CD14-positive monocyte (primary cell): Measurements from ENCODE around the gene UTP4. TPM values are rescaled to one million over a fixed set of nuclear protein-coding genes. Genes with fewer than 3 reads are reported as not detected.

Experiments used
- DNase-seq, 3 donors: peaks; one replicate each; pipeline ENCODE4 v3.0.0-alpha.2; 2011 to 2022
- H2AFZ ChIP-seq: 2 replicates; pipeline ENCODE4 v1.6.0; 2012; ENCODE audit warnings: mild to moderate bottlenecking, low read depth, low read length, inconsistent platforms; ENCODE audit not compliant: insufficient read depth, poor library complexity, severe bottlenecking
- H3K27ac ChIP-seq, 2 donors: 1 replicate in 1 of 2; 2 replicates in 1 of 2; pipeline ENCODE4 v1.5.1; 2012 to 2013; ENCODE audit warnings: low read length in 2 of 2, control low read depth in 1 of 2, inconsistent platforms in 1 of 2, low read depth in 1 of 2, mild to moderate bottlenecking in 1 of 2
- H3K27me3 ChIP-seq, 2 donors: one replicate each; pipeline versions ENCODE4 v1.6.0 to v1.6.1; 2011 to 2013; ENCODE audit warnings: low read length in 2 of 2; ENCODE audit not compliant: control insufficient read depth in 2 of 2, insufficient read depth in 2 of 2
- H3K36me3 ChIP-seq, 2 donors: replicated peaks in 1 of 2; 1 replicate in 1 of 2; 2 replicates in 1 of 2; pipeline versions ENCODE4 v1.5.1 to v1.6.1; 2012 to 2013; ENCODE audit warnings: low read length in 2 of 2, control low read depth in 1 of 2, inconsistent platforms in 1 of 2, mild to moderate bottlenecking in 1 of 2; ENCODE audit not compliant: insufficient read depth in 2 of 2, control insufficient read depth in 1 of 2
- H3K4me1 ChIP-seq, 2 donors: 1 replicate in 1 of 2; 2 replicates in 1 of 2; pipeline versions ENCODE4 v1.5.1 to v1.6.1; 2012 to 2013; ENCODE audit warnings: low read length in 2 of 2, control low read depth in 1 of 2, inconsistent platforms in 1 of 2, mild to moderate bottlenecking in 1 of 2, moderate library complexity in 1 of 2; ENCODE audit not compliant: insufficient read depth in 2 of 2, control insufficient read depth in 1 of 2
- H3K4me2 ChIP-seq: replicated peaks from 2 replicates; pipeline ENCODE3; 2012; ENCODE audit warnings: low read length, moderate library complexity, mild to moderate bottlenecking; ENCODE audit not compliant: poor library complexity, severe bottlenecking; ENCODE audit errors: extremely low read depth
- H3K4me3 ChIP-seq, 3 experiments: fragments of 200-600 bp in 1 of 3; sonication (generic) in 1 of 3; replicated peaks in 1 of 3; 1 replicate in 2 of 3; 2 replicates in 1 of 3; pipeline ENCODE4 v1.5.1; 2011 to 2013; ENCODE audit warnings: low read length in 3 of 3, mild to moderate bottlenecking in 3 of 3, control low read depth in 2 of 3, low read depth in 2 of 3, inconsistent platforms in 1 of 3, moderate library complexity in 1 of 3
- H3K79me2 ChIP-seq: 2 replicates; pipeline ENCODE4 v1.6.0; 2012; ENCODE audit warnings: mild to moderate bottlenecking, control low read depth, inconsistent platforms, low read length, moderate library complexity; ENCODE audit not compliant: insufficient read depth
- H3K9ac ChIP-seq: 2 replicates; pipeline ENCODE4 v1.6.0; 2017; ENCODE audit warnings: low read length, mild to moderate bottlenecking; ENCODE audit not compliant: insufficient read depth, poor library complexity, severe bottlenecking
- H3K9me3 ChIP-seq, 2 donors: replicated peaks in 1 of 2; 1 replicate in 1 of 2; 2 replicates in 1 of 2; pipeline versions ENCODE4 v1.5.1 to v1.6.1; 2012 to 2013; ENCODE audit warnings: low read length in 2 of 2, control low read depth in 1 of 2; ENCODE audit not compliant: control insufficient read depth in 1 of 2, insufficient read depth in 1 of 2
- H4K20me1 ChIP-seq: 2 replicates; pipeline ENCODE4 v1.6.0; 2012; ENCODE audit warnings: mild to moderate bottlenecking, low read length, control low read depth, moderate library complexity; ENCODE audit not compliant: insufficient read depth
- H3K27ac Mint-ChIP-seq, 7 donors: one replicate each; pipeline ENCODE4 v1.8.0; 2020; ENCODE audit warnings: mild to moderate bottlenecking in 7 of 7, mixed read lengths in 7 of 7, moderate library complexity in 6 of 7, inconsistent platforms in 2 of 7
- H3K27me3 Mint-ChIP-seq, 3 donors: one replicate each; pipeline ENCODE4 v1.8.0; 2021 to 2022; ENCODE audit warnings: low read depth in 3 of 3, mild to moderate bottlenecking in 3 of 3, mixed read lengths in 3 of 3, moderate library complexity in 3 of 3, inconsistent platforms in 1 of 3
- H3K36me3 Mint-ChIP-seq, 2 donors: one replicate each; pipeline ENCODE4 v1.8.0; 2020; ENCODE audit warnings: mixed read lengths in 2 of 2, inconsistent platforms in 1 of 2, mild to moderate bottlenecking in 1 of 2
- H3K4me1 Mint-ChIP-seq: one replicate; pipeline ENCODE4 v1.8.0; 2020; ENCODE audit warnings: mild to moderate bottlenecking, mixed read lengths
- H3K4me3 Mint-ChIP-seq, 2 donors: one replicate each; pipeline ENCODE4 v1.8.0; 2020; ENCODE audit warnings: mild to moderate bottlenecking in 2 of 2, mixed read lengths in 2 of 2, moderate library complexity in 1 of 2
- H3K9me3 Mint-ChIP-seq, 7 donors: one replicate each; pipeline ENCODE4 v1.8.0; 2020 to 2022; ENCODE audit warnings: mixed read lengths in 7 of 7, mild to moderate bottlenecking in 6 of 7, moderate library complexity in 6 of 7, inconsistent platforms in 2 of 7
- CTCF ChIP-seq: fragments of 200-600 bp; IDR thresholded peaks from one replicate; pipeline ENCODE4 v1.8.0; 2022; ENCODE audit warnings: antibody characterized with exemption, mild to moderate bottlenecking
- WGBS: methylation state at CpG from one replicate; pipeline ENCODE4 v1.1.5; 2013; ENCODE audit warnings: missing lambda C conversion rate; ENCODE audit not compliant: insufficient coverage; 5-methylcytosine and 5-hydroxymethylcytosine counted together
- intact Hi-C, 2 donors: fragments of 100-400 bp; cut with micrococcal nuclease; formaldehyde crosslinking; loops; one replicate each; pipeline versions ENCODE4 v1.15.0 to v1.15.1; 2023
- polyA plus RNA-seq, 3 donors: library from polyadenylated mRNA; depleted of rRNA in 1 of 3; unstranded in 2 of 3; stranded (reverse) in 1 of 3; fragments of 300-500 nt in 2 of 3; fragments of >200 nt in 1 of 3; fragmentation: Illumina TruSeq in 2 of 3; gene quantifications; 1 replicate in 2 of 3; 2 replicates in 1 of 3; pipeline ENCODE4 v1.2.3, GENCODE V29; 2012 to 2021

Gene UTP4
- polyA plus RNA-seq, 3 donors = 15.3 to 27.8 (median 19.6) TPM

DNA sequence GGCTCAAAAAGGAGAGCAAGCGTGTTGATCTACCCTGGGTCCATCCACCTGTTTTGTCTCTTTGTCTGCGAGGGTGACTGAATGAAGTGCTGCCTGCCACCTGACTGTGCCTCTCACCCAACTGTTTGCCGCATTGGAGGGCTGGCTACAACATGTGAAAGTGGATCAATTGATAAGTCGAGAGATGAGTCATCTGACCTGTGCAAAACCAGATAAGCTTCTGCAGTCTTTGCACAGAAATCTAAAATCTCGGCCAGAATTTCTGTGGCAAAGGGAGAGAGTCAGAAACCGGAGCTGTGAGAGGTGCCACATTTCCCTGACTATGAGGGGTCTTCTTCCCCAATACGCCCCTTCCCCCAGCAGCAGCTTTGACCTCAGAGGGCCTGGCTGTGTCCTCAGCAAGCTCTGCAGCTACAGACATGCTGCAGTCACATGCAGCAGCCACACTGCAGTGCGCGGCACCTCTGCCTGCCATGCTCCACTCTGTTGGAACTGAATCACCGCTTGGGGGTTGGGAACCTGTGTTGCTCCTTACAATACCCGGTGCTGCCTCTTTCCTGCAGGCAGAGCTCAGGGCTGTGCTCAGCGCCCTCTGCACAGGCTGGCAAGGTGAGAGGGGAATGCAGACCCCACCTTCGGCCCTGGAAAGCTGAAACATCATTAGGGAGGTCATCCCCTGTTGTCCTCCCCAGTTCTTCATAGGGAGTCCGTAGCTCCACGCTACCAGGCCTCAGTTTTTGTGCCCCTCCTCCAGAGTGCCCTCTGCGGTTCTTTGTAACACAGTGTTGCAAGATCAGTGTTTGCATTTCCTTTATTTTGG is 43.1 kb upstream of the UTP4 start:
- Histone ChIP-seq H2AFZ (no peak overlapping the region), H3K4me3 (no peak overlapping the region), H3K9ac (no peak overlapping the region), H3K27me3 (no peaks in the 10 kb centered on the region), H3K27ac (no peak overlapping the region), H3K4me2 (peak overlapping the region; percentile 1), H3K4me1 (peaks cover 9 to 11% of the 10 kb centered on the region in 2 donors), H3K9me3 (no peaks in the 10 kb centered on the region), H3K36me3 (peaks cover 3 to 15% of the 10 kb centered on the region in 2 donors), H3K79me2 (no peaks in the 10 kb centered on the region), H4K20me1 (no peaks in the 10 kb centered on the region)
- Mint-ChIP-seq H3K4me1 (peaks cover 24% of the 10 kb centered on the region), H3K36me3 (peaks cover 5 to 17% of the 10 kb centered on the region in 2 donors), H3K27ac (peak overlapping the region in 2 of 7 donors; percentile 38 to 52), H3K9me3 (peaks cover 0 to 3% (median 0%) of the 10 kb centered on the region in 7 donors), H3K4me3 (no peak overlapping the region), H3K27me3 (peaks cover 0 to 2% (median 0%) of the 10 kb centered on the region in 3 donors)
- intact Hi-C loops = no loop called here
- no peak for DNase-seq
- no peak for TF ChIP-seq CTCF
- WGBS = 37% methylated on average over 13 of the region's 16 CpGs

- TF ChIP-seq CTCF = no peak
- H3K4me3 Mint-ChIP-seq = no peak overlapping the region
- H3K27me3 ChIP-seq = no peaks in the 10 kb centered on the region
- no peaks in the 10 kb centered on the region for H3K9me3 ChIP-seq
- 92% methylated on average over 1 of the region's 3 CpGs for WGBS
- H3K9me3 Mint-ChIP-seq = no peaks in the 10 kb centered on the region
- peaks cover 9 to 11% of the 10 kb centered on the region in 2 donors for H3K4me1 ChIP-seq
- H3K27ac ChIP-seq = no peak overlapping the region
- no peak overlapping the region for H3K27ac Mint-ChIP-seq
- intact Hi-C loops = no loop called here
- H3K36me3 ChIP-seq = no peaks in the 10 kb centered on the region
- no peaks in the 10 kb centered on the region for H3K79me2 ChIP-seq
- H2AFZ ChIP-seq = no peak overlapping the region
- H3K4me2 ChIP-seq = no peak overlapping the region
- no peak for DNase-seq
- H4K20me1 ChIP-seq = no peaks in the 10 kb centered on the region
- no peak overlapping the region for H3K4me3 ChIP-seq
- H3K27me3 Mint-ChIP-seq = peaks cover 2 to 6% (median 4%) of the 10 kb centered on the region in 3 donors
- no peak overlapping the region for H3K9ac ChIP-seq
- no peaks in the 10 kb centered on the region for H3K36me3 Mint-ChIP-seq
- peaks cover 10% of the 10 kb centered on the region for H3K4me1 Mint-ChIP-seq
Observed at GRCh38 chr16:69093974-69094373, 38.5 kb upstream of the UTP4 start.
